Hematopoietic multipotent progenitor cell (in vitro differentiated cells): ENCODE results near the gene ALX1. TPM values are rescaled to one million over a fixed set of nuclear protein-coding genes. Genes with fewer than 3 reads are reported as not detected.
"Not testable (repeated sequence)": the region's sequence is repeated elsewhere in the genome, so short reads cannot be mapped to it uniquely, and the experiment has no call there.

Experiments used
- DNase-seq, 3 donors: peaks; one replicate each; pipeline ENCODE4 v3.0.0-alpha.2; 2011 to 2015; ENCODE audit warnings: low read depth in 2 of 3, low spot score in 2 of 3
- total RNA-seq: library from RNA; depleted of rRNA; stranded (reverse); fragments of >200 nt; gene quantifications from one replicate; pipeline ENCODE4 v1.2.3, GENCODE V29; 2012

ALX1 gene
- total RNA-seq, 1 donor, result not detected

- no peak for DNase-seq
Observed at GRCh38 chr12:85296362-85296761, 16.3 kb downstream of the ALX1 start.

DNA sequence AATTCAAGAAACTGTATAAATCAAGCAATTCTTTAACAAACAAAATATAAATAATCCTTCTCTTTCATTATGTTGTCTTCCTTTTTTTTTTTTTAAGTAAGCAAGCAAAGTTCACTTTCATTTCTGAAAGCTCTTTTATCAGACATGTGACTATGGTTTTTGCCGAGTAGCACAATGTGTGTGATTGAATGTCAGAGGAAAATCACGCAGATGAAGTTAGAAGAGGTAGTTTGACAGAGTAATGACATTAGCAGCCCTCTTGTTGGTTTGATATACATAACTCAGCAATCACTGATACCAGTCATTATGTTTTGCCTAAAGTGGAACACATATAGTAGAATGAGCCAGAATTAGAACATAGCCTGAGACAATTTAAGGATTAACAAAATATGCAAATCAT lies 19.0 kb downstream of the ALX1 start:
- no peak for DNase-seq

DNA sequence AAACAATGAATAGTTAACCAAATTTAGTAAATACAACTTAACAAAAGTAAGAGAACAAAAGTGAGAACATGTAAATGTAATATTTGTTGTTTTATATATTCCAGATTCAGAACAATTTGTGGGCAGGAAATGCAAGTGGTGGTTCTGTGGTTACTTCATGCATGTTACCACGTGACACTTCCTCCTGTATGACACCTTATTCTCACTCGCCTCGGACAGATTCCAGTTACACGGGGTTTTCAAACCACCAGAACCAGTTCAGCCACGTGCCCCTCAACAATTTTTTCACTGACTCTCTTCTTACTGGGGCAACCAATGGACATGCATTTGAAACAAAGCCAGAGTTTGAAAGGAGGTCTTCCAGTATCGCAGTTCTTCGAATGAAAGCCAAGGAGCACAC lies 21.0 kb downstream of the ALX1 start:
- DNase-seq, result peak in 1 of 3 donors; percentile 29

GRCh38 chr12:85308374-85308773 lies 28.4 kb downstream of the ALX1 start:
- DNase-seq, result no peak

DNA sequence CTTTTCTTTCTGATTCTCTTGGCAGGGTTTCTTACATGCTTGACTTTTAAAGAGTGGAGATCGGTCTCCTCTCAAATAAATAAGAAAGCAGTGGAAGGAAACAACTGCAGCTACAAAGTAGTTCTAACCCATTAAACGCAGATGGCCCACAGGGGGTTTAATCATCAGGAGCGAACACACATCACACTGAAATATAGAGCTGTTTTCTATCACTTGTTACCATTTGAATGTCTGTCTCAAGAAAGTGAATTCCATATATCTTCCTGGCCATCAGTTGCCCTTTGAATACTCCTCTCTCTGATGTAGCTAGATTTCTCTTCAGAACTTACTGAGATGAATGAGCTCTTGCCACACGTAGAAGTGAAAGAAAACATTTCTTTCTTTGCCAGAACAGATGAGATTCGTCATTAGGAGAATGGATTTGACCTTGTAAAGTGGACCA lies 29.1 kb downstream of the ALX1 start:
- no peak for DNase-seq

DNA sequence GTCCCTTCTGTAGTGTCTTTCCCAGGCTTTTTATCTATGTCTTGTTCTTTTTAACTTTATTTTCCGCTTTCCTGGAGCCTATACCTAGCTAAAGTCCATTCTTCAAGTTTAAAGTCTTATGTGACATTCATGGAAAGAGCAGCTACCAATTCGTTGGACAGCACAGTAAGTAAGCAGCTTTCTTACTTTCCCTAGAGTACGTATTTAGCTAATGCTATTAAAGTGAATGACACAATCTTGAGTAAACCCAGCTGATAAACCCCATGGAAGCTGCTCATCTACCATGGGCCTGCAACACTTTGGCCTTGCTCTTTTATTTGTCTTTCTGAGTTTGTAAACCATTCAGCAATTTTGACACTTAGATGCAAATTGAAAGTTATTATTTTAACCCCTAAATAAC lies 30.0 kb downstream of the ALX1 start:
- no peak for DNase-seq

- DNase-seq, result peak in 2 of 3 donors; percentile 4 to 18
Observed at GRCh38 chr12:85310456-85311076, 30.5 kb downstream of the ALX1 start.

DNA sequence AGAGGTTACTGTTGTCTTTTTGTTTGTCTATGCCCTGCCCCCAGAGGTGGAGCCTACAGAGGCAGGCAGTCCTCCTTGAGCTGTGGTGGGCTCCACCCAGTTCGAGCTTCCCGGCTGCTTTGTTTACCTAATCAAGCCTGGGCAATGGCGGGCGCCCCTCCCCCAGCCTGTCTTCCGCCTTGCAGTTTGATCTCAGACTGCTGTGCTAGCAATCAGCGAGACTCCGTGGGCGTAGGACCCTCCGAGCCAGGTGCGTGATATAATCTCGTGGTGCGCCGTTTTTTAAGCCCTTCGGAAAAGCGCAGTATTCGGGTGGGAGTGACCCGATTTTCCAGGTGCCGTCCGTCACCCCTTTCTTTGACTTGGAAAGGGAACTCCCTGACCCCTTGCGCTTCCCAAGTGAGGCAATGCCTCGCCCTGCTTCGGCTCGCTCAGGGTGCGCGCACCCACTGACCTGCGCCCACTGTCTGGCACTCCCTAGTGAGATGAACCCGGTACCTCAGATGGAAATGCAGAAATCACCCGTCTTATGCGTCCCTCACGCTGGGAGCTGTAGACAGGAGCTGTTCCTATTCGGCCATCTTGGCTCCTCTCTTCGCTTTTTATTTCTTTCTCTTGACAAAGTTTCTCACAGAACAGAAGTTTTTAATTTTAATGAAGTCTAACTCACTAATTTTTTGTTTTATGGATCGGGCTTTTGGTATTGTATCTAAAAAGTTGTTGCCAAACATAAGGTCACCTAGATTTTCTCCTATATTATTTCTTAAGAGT lies 38.0 kb downstream of the ALX1 start:
- not testable (repeated sequence) for DNase-seq

GRCh38 chr12:85322715-85323114 lies 42.7 kb downstream of the ALX1 start:
- no peak for DNase-seq

DNA sequence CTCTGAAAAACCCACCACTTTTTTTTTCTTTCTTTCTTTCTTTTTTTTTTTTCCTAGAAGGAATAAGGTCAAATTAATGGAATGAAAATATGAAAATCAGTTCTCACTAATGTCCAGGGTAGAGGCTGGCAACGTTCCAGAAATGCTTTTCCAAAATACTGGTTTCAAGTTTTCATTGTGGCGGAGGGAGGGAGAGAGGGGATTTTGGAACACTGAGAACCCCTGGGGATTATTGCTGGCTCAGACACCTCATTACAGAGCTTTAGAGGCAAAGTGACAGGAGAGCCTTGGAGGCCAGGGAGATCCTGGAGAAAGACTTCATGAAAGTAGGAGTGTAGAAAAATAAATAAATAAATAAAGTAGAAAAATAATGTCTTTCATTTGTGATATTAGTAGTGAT lies 45.4 kb downstream of the ALX1 start:
- DNase-seq, result no peak

- DNase-seq, result no peak
Observed at GRCh38 chr12:85329913-85330312, 49.9 kb downstream of the ALX1 start.

- DNase-seq, result no peak
Observed at GRCh38 chr12:85348779-85349178, 68.8 kb downstream of the ALX1 start.

- DNase-seq, result no peak
Observed at GRCh38 chr12:85350356-85350755, 70.3 kb downstream of the ALX1 start.

Other genes with a start within 250 kb of the ALX1 start
- not detected for gene TSPAN19, start 243.9 kb upstream of the ALX1 start, total RNA-seq
- under 0.01 TPM for gene LRRIQ1, start 243.9 kb upstream of the ALX1 start, total RNA-seq